ENCODE results near the gene NPTX1.

- no peak for TF ChIP-seq CTCF (IDR thresholded peaks at IDR 0.05)
- no peak for TF ChIP-seq POLR2A (IDR thresholded peaks at IDR 0.05)
These were observed 29.6 kb downstream of the NPTX1 start for GRCh38 chr17:80446645-80447405.

Measured in lower leg skin (tissue), 3 donors.